Stimulated activated effector memory CD8-positive, alpha-beta T cell treated with anti-CD3 and anti-CD28 coated beads, Interleukin-12 subunit alpha, Interleukin-12 subunit beta, amount 100 ng/mL, for 72 hours (primary cell): ENCODE results near the gene SNRK.

Source experiments
- ATAC-seq: fragments of 150-1000 bp; cut with Tn5 transposase; 2 replicates; pipeline ENCODE4 v1.10.0; 2021
- DNase-seq, 2 donors: peaks; one replicate each; pipeline ENCODE4 v3.0.0; 2021 to 2022; ENCODE audit warnings: low spot score in 2 of 2
- H3K27ac Mint-ChIP-seq: one replicate; pipeline ENCODE4 v1.8.0; 2022; ENCODE audit warnings: mild to moderate bottlenecking, mixed read lengths
- H3K36me3 Mint-ChIP-seq: one replicate; pipeline ENCODE4 v1.8.0; 2022; ENCODE audit warnings: mild to moderate bottlenecking, mixed read lengths
- H3K4me1 Mint-ChIP-seq: one replicate; pipeline ENCODE4 v1.8.0; 2022; ENCODE audit warnings: mixed read lengths
- H3K4me3 Mint-ChIP-seq: one replicate; pipeline ENCODE4 v1.8.0; 2022; ENCODE audit warnings: mild to moderate bottlenecking, mixed read lengths
- H3K9me3 Mint-ChIP-seq: one replicate; pipeline ENCODE4 v1.8.0; 2022; ENCODE audit warnings: mixed read lengths

The SNRK gene

GRCh38 chr3:43317461-43318316, 31.3 kb downstream of the SNRK start:
- Mint-ChIP-seq H3K36me3 (peaks cover 20% of the 10 kb centered on the region), H3K4me1 (peaks cover 54% of the 10 kb centered on the region), H3K9me3 (no peaks in the 10 kb centered on the region), H3K27ac (peak overlapping the region; percentile 75), H3K4me3 (no peak overlapping the region)
- DNase-seq (no peak), ATAC-seq (no peak)

- H3K9me3 Mint-ChIP-seq, result no peaks in the 10 kb centered on the region
- ATAC-seq (no peak), DNase-seq (no peak)
- H3K36me3 Mint-ChIP-seq, result peaks cover 17% of the 10 kb centered on the region
- peaks cover 54% of the 10 kb centered on the region for H3K4me1 Mint-ChIP-seq
- no peak overlapping the region for H3K4me3 Mint-ChIP-seq
- H3K27ac Mint-ChIP-seq, result peak overlapping the region; percentile 71
Observed at GRCh38 chr3:43319376-43319775, 33.0 kb downstream of the SNRK start.

- ATAC-seq (no peak), DNase-seq (no peak)
- Mint-ChIP-seq H3K4me1 (peaks cover 52% of the 10 kb centered on the region), H3K9me3 (no peaks in the 10 kb centered on the region), H3K27ac (peak overlapping the region; percentile 71), H3K4me3 (no peak overlapping the region), H3K36me3 (peaks cover 17% of the 10 kb centered on the region)
Observed at GRCh38 chr3:43319794-43320193, 33.5 kb downstream of the SNRK start.

GRCh38 chr3:43320288-43320687, 33.9 kb downstream of the SNRK start:
- Mint-ChIP-seq H3K27ac (peak overlapping the region; percentile 71), H3K4me3 (no peak overlapping the region), H3K9me3 (no peaks in the 10 kb centered on the region), H3K36me3 (peaks cover 20% of the 10 kb centered on the region), H3K4me1 (peaks cover 48% of the 10 kb centered on the region)
- DNase-seq (no peak), ATAC-seq (peak; percentile 72)

GRCh38 chr3:43323541-43323940, 37.2 kb downstream of the SNRK start:
- no peak overlapping the region for H3K4me3 Mint-ChIP-seq
- peaks cover 58% of the 10 kb centered on the region for H3K4me1 Mint-ChIP-seq
- ATAC-seq (no peak), DNase-seq (no peak)
- H3K9me3 Mint-ChIP-seq, result no peaks in the 10 kb centered on the region
- H3K27ac Mint-ChIP-seq, result no peak overlapping the region
- H3K36me3 Mint-ChIP-seq, result peaks cover 21% of the 10 kb centered on the region

GRCh38 chr3:43326891-43327581, 40.7 kb downstream of the SNRK start:
- ATAC-seq, result peak; percentile 70
- peaks cover 46% of the 10 kb centered on the region for H3K4me1 Mint-ChIP-seq
- H3K4me3 Mint-ChIP-seq, result peak overlapping the region; percentile 2
- peak overlapping the region; percentile 36 for H3K27ac Mint-ChIP-seq
- DNase-seq, result no peak
- no peaks in the 10 kb centered on the region for H3K9me3 Mint-ChIP-seq
- peaks cover 8% of the 10 kb centered on the region for H3K36me3 Mint-ChIP-seq

GRCh38 chr3:43327582-43327979, 41.2 kb downstream of the SNRK start:
- DNase-seq (no peak), ATAC-seq (peak; percentile 43)
- Mint-ChIP-seq H3K9me3 (no peaks in the 10 kb centered on the region), H3K36me3 (peaks cover 14% of the 10 kb centered on the region), H3K4me3 (peak overlapping the region; percentile 2), H3K27ac (peak overlapping the region; percentile 36), H3K4me1 (peaks cover 46% of the 10 kb centered on the region)

- peak; percentile 53 for ATAC-seq
- Mint-ChIP-seq H3K9me3 (no peaks in the 10 kb centered on the region), H3K4me1 (peaks cover 46% of the 10 kb centered on the region), H3K36me3 (peaks cover 24% of the 10 kb centered on the region), H3K4me3 (no peak overlapping the region), H3K27ac (no peak overlapping the region)
- DNase-seq, result no peak
Observed at GRCh38 chr3:43328653-43329052, 42.3 kb downstream of the SNRK start.

GRCh38 chr3:43330981-43331380, 44.6 kb downstream of the SNRK start:
- no peak overlapping the region for H3K4me3 Mint-ChIP-seq
- H3K36me3 Mint-ChIP-seq, result peaks cover 42% of the 10 kb centered on the region
- peaks cover 8% of the 10 kb centered on the region for H3K9me3 Mint-ChIP-seq
- DNase-seq (no peak), ATAC-seq (no peak)
- peaks cover 38% of the 10 kb centered on the region for H3K4me1 Mint-ChIP-seq
- H3K27ac Mint-ChIP-seq, result no peak overlapping the region

GRCh38 chr3:43331381-43331780, 45.0 kb downstream of the SNRK start:
- H3K9me3 Mint-ChIP-seq, result peaks cover 12% of the 10 kb centered on the region
- H3K36me3 Mint-ChIP-seq, result peaks cover 46% of the 10 kb centered on the region
- peaks cover 34% of the 10 kb centered on the region for H3K4me1 Mint-ChIP-seq
- H3K4me3 Mint-ChIP-seq, result no peak overlapping the region
- ATAC-seq, result no peak
- no peak for DNase-seq
- no peak overlapping the region for H3K27ac Mint-ChIP-seq

GRCh38 chr3:43334976-43335375, 48.6 kb downstream of the SNRK start:
- DNase-seq (no peak), ATAC-seq (no peak)
- no peak overlapping the region for H3K4me3 Mint-ChIP-seq
- peaks cover 78% of the 10 kb centered on the region for H3K36me3 Mint-ChIP-seq
- H3K27ac Mint-ChIP-seq, result no peak overlapping the region
- peaks cover 18% of the 10 kb centered on the region for H3K9me3 Mint-ChIP-seq
- H3K4me1 Mint-ChIP-seq, result peaks cover 7% of the 10 kb centered on the region

GRCh38 chr3:43335799-43336198, 49.5 kb downstream of the SNRK start:
- no peak for ATAC-seq
- H3K36me3 Mint-ChIP-seq, result peaks cover 86% of the 10 kb centered on the region
- H3K4me1 Mint-ChIP-seq, result peaks cover 7% of the 10 kb centered on the region
- no peak overlapping the region for H3K4me3 Mint-ChIP-seq
- H3K9me3 Mint-ChIP-seq, result peaks cover 18% of the 10 kb centered on the region
- H3K27ac Mint-ChIP-seq, result peak overlapping the region; percentile 50
- DNase-seq, result no peak

- H3K27ac Mint-ChIP-seq, result peak overlapping the region; percentile 54
Observed at GRCh38 chr3:43338295-43338694, 52.0 kb downstream of the SNRK start.

GRCh38 chr3:43340403-43340802, 54.1 kb downstream of the SNRK start:
- H3K9me3 Mint-ChIP-seq, result peaks cover 14% of the 10 kb centered on the region
- H3K36me3 Mint-ChIP-seq, result peaks cover 87% of the 10 kb centered on the region
- ATAC-seq (no peak), DNase-seq (no peak)
- no peak overlapping the region for H3K27ac Mint-ChIP-seq
- peaks cover 31% of the 10 kb centered on the region for H3K4me1 Mint-ChIP-seq
- H3K4me3 Mint-ChIP-seq, result no peak overlapping the region

More at GRCh38 chr3:43338295-43338694, 52.0 kb downstream of the SNRK start:
- ATAC-seq, result no peak
- Mint-ChIP-seq H3K9me3 (peaks cover 18% of the 10 kb centered on the region), H3K4me3 (no peak overlapping the region), H3K36me3 (peaks cover 94% of the 10 kb centered on the region), H3K4me1 (peaks cover 10% of the 10 kb centered on the region)
- DNase-seq, result no peak

- Mint-ChIP-seq H3K27ac (peak overlapping the region; percentile 46), H3K4me1 (peaks cover 45% of the 10 kb centered on the region), H3K36me3 (peaks cover 87% of the 10 kb centered on the region), H3K9me3 (peaks cover 4% of the 10 kb centered on the region), H3K4me3 (no peak overlapping the region)
- ATAC-seq (peak; percentile 79), DNase-seq (peak in 1 of 2 donors; percentile 44)
Observed at GRCh38 chr3:43341788-43342187, 55.4 kb downstream of the SNRK start.

GRCh38 chr3:43343185-43343584, 56.8 kb downstream of the SNRK start:
- DNase-seq, result no peak
- peak overlapping the region; percentile 29 for H3K27ac Mint-ChIP-seq
- no peak for ATAC-seq
- peaks cover 88% of the 10 kb centered on the region for H3K36me3 Mint-ChIP-seq
- H3K4me3 Mint-ChIP-seq, result no peak overlapping the region
- peaks cover 58% of the 10 kb centered on the region for H3K4me1 Mint-ChIP-seq
- peaks cover 4% of the 10 kb centered on the region for H3K9me3 Mint-ChIP-seq
